Body of pancreas (tissue), 4 donors: ENCODE results near the gene TCF7L1. TPM values are rescaled to one million over a fixed set of nuclear protein-coding genes. Genes with fewer than 3 reads are reported as not detected.

Experiments
- ATAC-seq: fragments of 150-250 bp; one replicate; pipeline ENCODE4 v1.9.1; 2016
- DNase-seq, 4 donors: peaks; one replicate each; pipeline ENCODE4 v3.0.0-alpha.2; 2019
- H3K27ac ChIP-seq, 4 donors: fragments of 200-600 bp; sonication (generic); 1 replicate in 3 of 4; 2 replicates in 1 of 4; pipeline versions ENCODE4 v1.5.1 to v1.6.1; 2016 to 2019; ENCODE audit warnings: mild to moderate bottlenecking in 1 of 4, mixed read lengths in 1 of 4, moderate library complexity in 1 of 4
- H3K27me3 ChIP-seq, 2 donors: fragments of 200-600 bp; sonication (generic); one replicate each; pipeline ENCODE4 v1.6.0; 2016; ENCODE audit warnings: mild to moderate bottlenecking in 1 of 2
- H3K36me3 ChIP-seq, 2 donors: fragments of 200-600 bp; sonication (generic); replicated peaks in 1 of 2; 2 replicates each; pipeline ENCODE4 v1.5.1; 2016; ENCODE audit warnings: low read depth in 2 of 2; ENCODE audit not compliant: insufficient read depth in 1 of 2
- H3K4me1 ChIP-seq: fragments of 200-600 bp; sonication (generic); one replicate; pipeline ENCODE4 v1.6.0; 2016
- H3K4me3 ChIP-seq, 2 donors: fragments of 200-600 bp; sonication (generic); 1 replicate in 1 of 2; 2 replicates in 1 of 2; pipeline ENCODE4 v1.5.1; 2016 to 2019
- H3K9me3 ChIP-seq, 3 donors: fragments of 200-600 bp; sonication (generic); 1 replicate in 2 of 3; 2 replicates in 1 of 3; pipeline ENCODE4 v1.5.1; 2016
- POLR2A ChIP-seq, 3 donors: fragments of 450-650 bp; IDR thresholded peaks; one replicate each; pipeline ENCODE4 v1.6.1; 2016; ENCODE audit warnings: antibody characterized with exemption in 3 of 3, mild to moderate bottlenecking in 2 of 3
- WGBS, 2 donors: methylation state at CpG; one replicate each; pipeline ENCODE4 v1.1.5; 2017; 5-methylcytosine and 5-hydroxymethylcytosine counted together
- intact Hi-C: fragments of 100-400 bp; cut with DNase I; formaldehyde crosslinking; loops from one replicate; pipeline ENCODE4 v1.15.1; 2023
- total RNA-seq, 2 donors: library from RNA; depleted of rRNA; stranded (reverse); fragments of >200 nt; gene quantifications; one replicate each; pipeline ENCODE4 v1.1.0, GENCODE V29; 2016
- TF ChIP-seq, protein P1 (sequence below), 7 experiments: fragments of 450-650 bp in 4 of 7; fragments of 200-600 bp in 3 of 7; sonication (generic) in 3 of 7; IDR thresholded peaks; one replicate each; pipeline ENCODE4 v1.5.1; 2016 to 2019; ENCODE audit warnings: antibody characterized with exemption in 7 of 7

The TCF7L1 gene
- total RNA-seq, 2 donors from 2014 or later = 2.1 to 4.3 TPM

DNA sequence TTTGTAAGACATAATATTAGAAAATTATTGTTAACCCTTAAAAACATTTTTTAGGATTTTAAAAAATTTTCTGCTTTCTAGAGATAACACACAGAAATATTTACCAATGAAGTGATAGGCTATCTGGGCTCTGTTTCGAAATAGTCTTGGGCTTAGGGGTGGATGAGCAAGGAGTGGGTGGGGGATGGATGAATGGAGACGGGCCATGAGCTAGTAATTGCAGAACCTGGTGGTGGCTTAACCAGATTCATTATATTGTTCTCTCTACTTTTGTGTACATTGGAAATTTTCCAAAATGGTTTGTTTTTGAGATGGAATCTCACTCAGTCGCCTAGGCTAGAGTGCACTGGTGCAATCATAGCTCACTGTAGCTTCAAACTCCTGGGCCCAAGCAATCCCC, 89.6 kb downstream of the TCF7L1 start:
- Histone ChIP-seq H3K9me3 (no peaks in the 10 kb centered on the region), H3K27me3 (no peaks in the 10 kb centered on the region), H3K4me3 (no peak overlapping the region), H3K27ac (no peak overlapping the region), H3K4me1 (no peaks in the 10 kb centered on the region), H3K36me3 (no peaks in the 10 kb centered on the region)
- 48 to 50% methylated on average over 3 of the region's 3 CpGs for WGBS, 2 donors
- no peak for TF ChIP-seq POLR2A (IDR thresholded peaks at IDR 0.05)
- TF ChIP-seq, protein P1, sequence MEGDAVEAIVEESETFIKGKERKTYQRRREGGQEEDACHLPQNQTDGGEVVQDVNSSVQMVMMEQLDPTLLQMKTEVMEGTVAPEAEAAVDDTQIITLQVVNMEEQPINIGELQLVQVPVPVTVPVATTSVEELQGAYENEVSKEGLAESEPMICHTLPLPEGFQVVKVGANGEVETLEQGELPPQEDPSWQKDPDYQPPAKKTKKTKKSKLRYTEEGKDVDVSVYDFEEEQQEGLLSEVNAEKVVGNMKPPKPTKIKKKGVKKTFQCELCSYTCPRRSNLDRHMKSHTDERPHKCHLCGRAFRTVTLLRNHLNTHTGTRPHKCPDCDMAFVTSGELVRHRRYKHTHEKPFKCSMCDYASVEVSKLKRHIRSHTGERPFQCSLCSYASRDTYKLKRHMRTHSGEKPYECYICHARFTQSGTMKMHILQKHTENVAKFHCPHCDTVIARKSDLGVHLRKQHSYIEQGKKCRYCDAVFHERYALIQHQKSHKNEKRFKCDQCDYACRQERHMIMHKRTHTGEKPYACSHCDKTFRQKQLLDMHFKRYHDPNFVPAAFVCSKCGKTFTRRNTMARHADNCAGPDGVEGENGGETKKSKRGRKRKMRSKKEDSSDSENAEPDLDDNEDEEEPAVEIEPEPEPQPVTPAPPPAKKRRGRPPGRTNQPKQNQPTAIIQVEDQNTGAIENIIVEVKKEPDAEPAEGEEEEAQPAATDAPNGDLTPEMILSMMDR (IDR thresholded peaks at IDR 0.05) = no peak
- DNase-seq = no peak
- ATAC-seq = no peak
- intact Hi-C loops = no loop called here

DNA sequence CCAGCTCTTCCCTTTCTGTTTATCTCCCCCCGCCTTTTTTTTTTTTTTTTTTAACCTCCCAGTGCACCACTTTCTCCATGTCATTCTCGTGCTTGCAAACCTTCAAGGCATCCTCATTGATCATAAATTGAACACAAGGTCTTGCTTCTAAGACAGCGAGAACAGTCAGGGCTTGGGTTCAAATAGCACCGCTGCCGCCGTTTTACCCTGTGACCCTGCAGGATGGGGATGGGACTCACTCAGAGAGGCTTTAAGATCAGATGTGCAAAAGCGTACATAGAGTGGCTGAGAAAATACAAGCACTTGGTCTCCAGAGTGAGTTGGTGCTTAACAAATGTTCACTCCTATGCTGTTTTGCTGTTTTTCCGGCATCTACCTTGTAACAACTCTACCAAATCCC, 93.6 kb downstream of the TCF7L1 start:
- DNase-seq (no peak), ATAC-seq (no peak)
- TF ChIP-seq, protein P1 (IDR thresholded peaks at IDR 0.05) = no peak
- TF ChIP-seq POLR2A (IDR thresholded peaks at IDR 0.05) = no peak
- no peak overlapping the region for H3K4me3 ChIP-seq
- no peaks in the 10 kb centered on the region for H3K9me3 ChIP-seq
- H3K4me1 ChIP-seq = no peaks in the 10 kb centered on the region
- H3K27me3 ChIP-seq = no peaks in the 10 kb centered on the region
- no peak overlapping the region for H3K27ac ChIP-seq
- no peaks in the 10 kb centered on the region for H3K36me3 ChIP-seq
- intact Hi-C loops = no loop called here
- 89 to 90% methylated on average over 8 of the region's 8 CpGs for WGBS, 2 donors

DNA sequence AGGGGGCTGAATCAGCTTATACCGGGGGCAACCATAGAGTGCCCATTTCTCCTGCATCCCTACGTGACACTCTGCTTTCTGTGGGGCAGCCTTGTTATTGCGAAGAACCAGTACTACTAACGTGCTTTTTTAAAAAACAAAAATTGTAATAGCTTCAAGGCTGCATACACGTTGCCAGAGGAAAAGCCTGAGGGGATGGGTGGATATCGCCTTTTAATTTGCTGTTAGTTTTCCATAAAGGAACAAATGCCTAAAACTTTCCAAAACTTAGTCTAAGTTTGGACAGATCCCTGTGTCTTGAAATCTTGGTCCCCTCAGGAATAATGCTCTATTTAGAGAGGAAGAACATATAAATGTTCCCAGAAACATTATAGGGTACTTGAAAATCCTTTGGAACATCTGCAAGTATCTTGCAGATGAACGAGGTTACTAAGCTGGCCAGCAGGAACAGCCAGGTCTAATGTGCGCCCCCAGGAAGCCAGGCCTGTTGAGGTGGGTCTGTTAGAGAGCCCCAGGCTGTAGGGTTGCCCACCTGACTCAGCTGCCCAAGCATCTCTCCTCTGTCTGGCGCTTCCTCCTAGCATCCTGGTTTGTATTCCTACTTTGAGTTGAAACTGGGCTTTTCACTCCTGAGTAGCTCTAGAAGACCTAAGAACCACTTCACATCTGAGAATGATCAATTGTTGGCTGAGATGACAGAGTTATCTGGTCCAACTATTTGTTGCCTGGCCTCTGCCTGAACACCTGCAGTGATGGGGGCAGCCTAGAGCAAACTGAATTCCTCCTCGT, 97.7 kb downstream of the TCF7L1 start:
- DNase-seq = no peak
- intact Hi-C loops = loop anchor here (10.0 kb wide), 1 partner anchor 434 kb away; the partner anchor contains the start of gene SFTPB
- Histone ChIP-seq H3K9me3 (no peaks in the 10 kb centered on the region), H3K27me3 (no peaks in the 10 kb centered on the region), H3K36me3 (no peaks in the 10 kb centered on the region), H3K4me3 (no peak overlapping the region), H3K4me1 (no peaks in the 10 kb centered on the region), H3K27ac (no peak overlapping the region)
- ATAC-seq = no peak
- TF ChIP-seq, protein P1 (IDR thresholded peaks at IDR 0.05) = no peak
- no peak for TF ChIP-seq POLR2A (IDR thresholded peaks at IDR 0.05)
- 71 to 73% methylated on average over 10 of the region's 10 CpGs for WGBS, 2 donors

DNA sequence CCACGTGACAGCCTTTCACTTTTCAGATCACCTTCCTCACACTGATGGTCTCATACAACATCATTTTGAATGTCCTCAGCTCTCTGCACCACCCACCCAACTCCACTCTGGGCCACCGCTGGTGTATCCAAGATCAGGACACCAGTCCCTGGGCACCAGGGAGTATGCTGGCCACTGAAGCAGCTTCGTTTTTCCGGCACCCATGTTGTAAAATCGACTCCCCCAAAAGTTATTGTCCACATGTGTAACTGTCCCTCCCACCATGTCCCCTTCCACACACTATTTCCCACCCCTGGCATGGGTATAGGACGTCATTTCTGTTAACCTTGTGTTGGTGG, 98.2 kb downstream of the TCF7L1 start:
- WGBS, 2 donors = 70 to 75% methylated on average over 6 of the region's 6 CpGs
- Histone ChIP-seq H3K4me1 (no peaks in the 10 kb centered on the region), H3K27me3 (no peaks in the 10 kb centered on the region), H3K36me3 (no peaks in the 10 kb centered on the region), H3K9me3 (no peaks in the 10 kb centered on the region), H3K27ac (no peak overlapping the region), H3K4me3 (no peak overlapping the region)
- ATAC-seq = no peak
- DNase-seq = no peak
- intact Hi-C loops = loop anchor here (10.0 kb wide), 1 partner anchor 433 kb away; the partner anchor contains the start of gene SFTPB
- TF ChIP-seq, protein P1 (IDR thresholded peaks at IDR 0.05) = no peak
- TF ChIP-seq POLR2A (IDR thresholded peaks at IDR 0.05) = no peak

DNA sequence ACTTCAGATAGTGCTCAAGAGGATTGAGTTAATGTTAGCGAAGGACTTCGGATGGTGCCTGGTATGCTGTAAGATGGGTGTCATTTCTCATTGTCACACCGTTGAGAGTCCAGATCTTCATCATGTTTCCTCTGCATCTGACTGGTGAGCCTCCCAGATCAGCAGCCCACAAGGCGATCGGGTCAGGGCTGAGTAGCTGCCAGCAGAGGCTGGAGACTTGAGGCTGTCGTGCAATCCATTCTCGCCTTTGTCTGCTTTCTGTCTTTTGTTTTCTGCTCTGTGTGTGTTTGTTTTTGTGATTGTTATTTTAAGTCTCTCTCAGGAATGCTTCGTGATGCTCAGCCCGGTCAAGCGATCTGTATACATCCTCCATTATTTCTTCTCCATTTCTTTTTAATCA, 98.8 kb downstream of the TCF7L1 start:
- no peaks in the 10 kb centered on the region for H3K36me3 ChIP-seq
- ATAC-seq = no peak
- intact Hi-C loops = loop anchor here (10.0 kb wide), 1 partner anchor 433 kb away; the partner anchor contains the start of gene SFTPB
- WGBS, 2 donors = 75 to 80% methylated on average over 10 of the region's 10 CpGs
- H3K27me3 ChIP-seq = no peaks in the 10 kb centered on the region
- no peaks in the 10 kb centered on the region for H3K4me1 ChIP-seq
- no peak for DNase-seq
- H3K9me3 ChIP-seq = no peaks in the 10 kb centered on the region
- H3K4me3 ChIP-seq = no peak overlapping the region
- no peak for TF ChIP-seq POLR2A (IDR thresholded peaks at IDR 0.05)
- TF ChIP-seq, protein P1 (IDR thresholded peaks at IDR 0.05) = no peak
- H3K27ac ChIP-seq = no peak overlapping the region
